CD4-positive, alpha-beta T cell treated with Interleukin-4 for 4 hours (primary cell): Measurements from ENCODE around the gene CHERP.

Experiments used
- DNase-seq: peaks from one replicate; pipeline ENCODE4 v3.0.0-alpha.2; 2020

The CHERP gene

DNA sequence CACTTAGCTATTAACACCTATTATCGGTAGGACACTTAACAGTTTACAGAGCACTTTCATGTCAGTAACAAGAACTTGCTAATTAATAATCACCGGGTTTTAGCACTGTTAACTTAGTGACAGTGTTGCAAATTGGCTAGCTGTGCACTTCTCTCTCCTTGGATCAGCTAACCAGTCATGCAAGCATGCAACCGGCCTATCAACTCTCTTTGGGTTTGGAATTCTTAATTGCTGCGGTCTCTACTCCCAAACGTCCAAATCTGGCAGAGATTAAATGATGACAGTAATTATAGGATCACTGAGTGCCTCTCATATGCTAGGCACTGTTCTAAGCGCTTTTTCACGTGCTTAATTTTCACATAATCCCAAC lies 71.7 kb downstream of the CHERP start:
- DNase-seq: no peak
